ENCODE measurements around the gene EPPIN. TPM values are rescaled to one million over a fixed set of nuclear protein-coding genes. Genes with fewer than 3 reads are reported as not detected.
"Not testable (repeated sequence)": the region's sequence is repeated elsewhere in the genome, so short reads cannot be mapped to it uniquely, and the experiment has no call there.

EPPIN gene
- total RNA-seq, 1 donor from 2014 or later: not detected

DNA sequence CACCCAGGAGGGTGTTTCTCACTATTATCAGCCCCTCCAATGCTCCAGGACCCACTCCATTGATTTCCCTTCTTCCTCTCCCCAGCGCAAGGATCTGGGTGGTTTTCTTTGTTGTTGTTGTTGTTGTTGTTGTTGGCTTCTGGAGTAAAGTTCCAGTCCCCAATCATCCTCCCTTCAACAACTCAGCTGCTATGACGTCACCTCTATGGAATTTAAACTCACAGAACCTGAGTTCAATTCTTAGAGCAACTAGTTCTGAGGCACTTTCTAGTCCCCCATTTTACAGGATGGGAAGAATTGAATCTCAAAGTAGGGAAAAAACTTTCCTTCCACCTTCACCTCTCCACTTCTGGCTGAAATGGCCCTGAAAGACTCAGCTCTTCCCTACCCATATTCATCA lies 41.6 kb upstream of the EPPIN start:
- no peak for ATAC-seq

DNA sequence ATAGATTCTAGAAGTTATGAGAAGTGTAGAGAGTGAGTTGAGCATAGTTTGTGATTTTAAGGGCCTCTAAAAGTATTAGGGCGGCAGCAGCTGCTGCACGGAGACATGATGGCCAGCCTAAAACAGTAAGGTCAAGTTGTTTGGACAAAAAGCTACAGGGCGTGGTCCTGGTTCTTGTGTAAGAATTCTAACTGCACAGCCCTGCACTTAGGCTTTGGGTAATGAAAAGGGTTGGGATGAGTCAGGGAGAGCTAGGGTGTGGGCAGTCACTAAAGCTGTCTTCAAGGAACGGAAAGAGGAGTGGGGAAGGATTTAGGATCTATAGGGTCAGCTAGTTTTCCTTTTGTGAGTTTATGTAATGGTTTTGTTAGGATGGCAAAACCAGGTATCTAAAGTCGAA lies 38.8 kb upstream of the EPPIN start:
- DNase-seq; intact Hi-C loops (cut with DNase I); ATAC-seq; H3K4me3 ChIP-seq; H3K36me3 ChIP-seq; H3K27ac ChIP-seq; H3K4me1 ChIP-seq; H3K9me3 ChIP-seq; H3K27me3 ChIP-seq: not testable (repeated sequence)

More for the DNA sequence above, 41.6 kb upstream of the EPPIN start:
- no peak overlapping the region for H3K4me3 ChIP-seq
- TF ChIP-seq, protein P1, sequence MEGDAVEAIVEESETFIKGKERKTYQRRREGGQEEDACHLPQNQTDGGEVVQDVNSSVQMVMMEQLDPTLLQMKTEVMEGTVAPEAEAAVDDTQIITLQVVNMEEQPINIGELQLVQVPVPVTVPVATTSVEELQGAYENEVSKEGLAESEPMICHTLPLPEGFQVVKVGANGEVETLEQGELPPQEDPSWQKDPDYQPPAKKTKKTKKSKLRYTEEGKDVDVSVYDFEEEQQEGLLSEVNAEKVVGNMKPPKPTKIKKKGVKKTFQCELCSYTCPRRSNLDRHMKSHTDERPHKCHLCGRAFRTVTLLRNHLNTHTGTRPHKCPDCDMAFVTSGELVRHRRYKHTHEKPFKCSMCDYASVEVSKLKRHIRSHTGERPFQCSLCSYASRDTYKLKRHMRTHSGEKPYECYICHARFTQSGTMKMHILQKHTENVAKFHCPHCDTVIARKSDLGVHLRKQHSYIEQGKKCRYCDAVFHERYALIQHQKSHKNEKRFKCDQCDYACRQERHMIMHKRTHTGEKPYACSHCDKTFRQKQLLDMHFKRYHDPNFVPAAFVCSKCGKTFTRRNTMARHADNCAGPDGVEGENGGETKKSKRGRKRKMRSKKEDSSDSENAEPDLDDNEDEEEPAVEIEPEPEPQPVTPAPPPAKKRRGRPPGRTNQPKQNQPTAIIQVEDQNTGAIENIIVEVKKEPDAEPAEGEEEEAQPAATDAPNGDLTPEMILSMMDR (IDR thresholded peaks at IDR 0.05): no peak
- H3K27ac ChIP-seq: no peak overlapping the region
- no peaks in the 10 kb centered on the region for H3K27me3 ChIP-seq
- DNase-seq: no peak
- H3K4me1 ChIP-seq: no peaks in the 10 kb centered on the region
- H3K36me3 ChIP-seq: no peaks in the 10 kb centered on the region
- H3K9me3 ChIP-seq: no peaks in the 10 kb centered on the region
- intact Hi-C loops (cut with DNase I): no loop called here

DNA sequence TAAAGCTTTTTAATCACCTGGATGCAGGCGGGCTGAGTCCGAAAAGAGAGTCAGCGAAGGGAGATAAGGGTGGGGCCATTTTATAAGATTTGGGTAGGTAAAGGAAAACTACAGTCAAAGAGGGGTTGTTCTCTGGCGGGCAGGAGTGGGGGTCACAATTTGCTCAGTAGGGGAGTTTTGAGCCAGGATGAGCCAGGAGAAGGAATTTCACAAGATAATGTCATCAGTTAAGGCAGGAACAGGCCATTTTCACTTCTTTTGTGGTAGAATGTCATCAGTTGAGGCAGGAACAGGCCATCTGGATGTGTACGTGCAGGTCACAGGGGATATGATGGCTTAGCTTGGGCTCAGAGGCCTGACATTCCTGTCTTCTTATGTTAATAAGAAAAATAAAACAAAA lies 37.1 kb upstream of the EPPIN start:
- H3K4me3 ChIP-seq; H3K9me3 ChIP-seq; H3K36me3 ChIP-seq; H3K4me1 ChIP-seq; H3K27ac ChIP-seq; DNase-seq; intact Hi-C loops (cut with DNase I); ATAC-seq; H3K27me3 ChIP-seq: not testable (repeated sequence)

DNA sequence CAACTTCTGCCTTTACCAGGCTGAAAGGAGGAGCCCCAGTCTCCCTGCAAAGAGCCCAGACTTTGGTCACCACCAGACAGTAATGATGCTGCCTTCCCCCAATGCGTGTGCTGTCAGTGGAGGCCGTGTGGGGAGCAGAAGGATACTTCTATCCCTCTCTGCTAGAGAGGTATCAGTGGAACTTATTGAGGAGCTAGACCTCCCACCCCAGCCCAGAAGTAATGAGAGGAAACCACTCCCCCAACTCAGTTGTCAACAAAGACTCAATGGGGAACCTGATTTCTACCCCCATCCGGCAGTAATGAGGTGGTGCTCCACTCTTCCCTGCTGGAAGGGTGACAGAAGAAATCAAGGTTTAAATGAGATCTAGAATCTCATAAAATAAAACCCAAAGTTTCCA lies 36.3 kb upstream of the EPPIN start:
- intact Hi-C loops (cut with DNase I): no loop called here
- no peaks in the 10 kb centered on the region for H3K4me1 ChIP-seq
- DNase-seq (no peak), ATAC-seq (no peak)
- H3K36me3 ChIP-seq: no peaks in the 10 kb centered on the region
- peaks cover 3% of the 10 kb centered on the region for H3K27me3 ChIP-seq
- no peak overlapping the region for H3K27ac ChIP-seq
- TF ChIP-seq, protein P1 (IDR thresholded peaks at IDR 0.05): no peak
- no peak overlapping the region for H3K4me3 ChIP-seq
- no peaks in the 10 kb centered on the region for H3K9me3 ChIP-seq

DNA sequence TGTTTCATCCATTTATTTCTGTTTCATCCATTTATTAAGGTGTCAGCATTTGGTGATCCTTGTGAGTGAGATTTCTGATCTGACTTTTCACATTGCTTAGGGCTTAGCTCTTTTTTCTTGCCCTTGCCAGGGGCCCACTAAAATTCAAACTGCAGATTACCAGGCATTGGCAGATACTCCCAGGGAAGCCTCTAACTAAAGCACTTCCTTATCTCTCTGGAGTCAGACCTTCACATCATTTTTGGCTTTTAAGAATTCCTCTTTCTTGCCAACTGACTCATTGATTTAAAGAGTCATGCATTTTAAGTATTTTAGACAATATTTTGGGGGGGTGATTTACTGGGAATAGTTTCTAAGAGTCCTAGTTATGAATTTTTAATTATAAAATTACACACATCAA lies 34.5 kb upstream of the EPPIN start:
- TF ChIP-seq, protein P1 (IDR thresholded peaks at IDR 0.05): no peak
- Histone ChIP-seq H3K9me3 (no peaks in the 10 kb centered on the region), H3K4me1 (no peaks in the 10 kb centered on the region), H3K27ac (no peak overlapping the region), H3K36me3 (no peaks in the 10 kb centered on the region), H3K27me3 (peaks cover 3% of the 10 kb centered on the region), H3K4me3 (no peak overlapping the region)
- ATAC-seq (no peak), DNase-seq (no peak)
- intact Hi-C loops (cut with DNase I): no loop called here

DNA sequence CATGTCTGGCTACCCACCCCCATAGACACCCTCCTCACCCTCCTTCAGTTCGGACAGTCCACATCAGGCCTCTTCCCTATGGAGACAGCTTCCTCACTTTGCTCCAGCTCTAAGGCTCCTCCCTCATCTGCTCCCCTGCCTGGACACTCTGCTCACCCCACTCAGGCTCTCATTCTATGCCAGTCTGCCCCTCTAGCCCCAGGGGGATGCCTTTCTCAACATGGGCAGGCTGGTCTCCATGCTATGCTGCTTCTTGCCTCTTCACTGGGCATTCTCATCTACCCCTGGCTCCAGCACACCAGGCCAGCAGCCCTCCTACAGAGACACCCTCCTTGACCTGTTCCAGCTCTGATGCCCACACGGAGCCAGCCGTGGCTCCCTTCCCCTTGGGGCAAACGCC lies 32.0 kb upstream of the EPPIN start, which contains the start of gene WFDC8:
Gene WFDC8 (minus strand): TSS at position 101 of the 400 bp plus-strand sequence. CDS start 37 bp downstream, at position 64.
- DNase-seq (no peak), ATAC-seq (peak; percentile 32)
- Histone ChIP-seq H3K4me1 (no peaks in the 10 kb centered on the region), H3K27ac (no peak within 1 kb of the TSS), H3K4me3 (no peak within 1 kb of the TSS), H3K27me3 (peaks cover 3% of the 10 kb centered on the region), H3K36me3 (no peaks in the 10 kb centered on the region), H3K9me3 (no peaks in the 10 kb centered on the region)
- intact Hi-C loops (cut with DNase I): no loop called here
- TF ChIP-seq, protein P1 (IDR thresholded peaks at IDR 0.05): no peak

DNA sequence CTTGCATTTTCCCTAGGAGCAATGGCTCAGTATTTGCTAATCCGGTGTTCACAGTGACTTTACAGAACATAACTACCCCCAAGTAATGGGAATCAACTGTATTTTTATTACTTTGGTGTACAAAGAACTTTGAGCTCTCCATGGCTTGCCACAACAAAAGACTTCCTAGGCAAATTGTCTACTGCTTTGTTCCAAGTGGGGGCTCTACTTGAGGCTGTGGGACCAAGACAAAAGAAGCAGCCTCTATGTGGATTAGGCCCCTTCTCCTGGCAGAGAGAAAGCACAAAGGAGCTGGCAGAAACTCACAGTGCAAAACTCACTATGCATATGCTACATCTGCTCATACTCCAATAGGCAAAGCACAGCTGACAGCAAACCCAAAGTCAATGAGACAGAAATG lies 31.0 kb upstream of the EPPIN start:
- ATAC-seq (no peak), DNase-seq (no peak)
- Histone ChIP-seq H3K36me3 (no peaks in the 10 kb centered on the region), H3K4me1 (no peaks in the 10 kb centered on the region), H3K4me3 (no peak overlapping the region), H3K9me3 (no peaks in the 10 kb centered on the region), H3K27ac (no peak overlapping the region), H3K27me3 (peaks cover under 1% of the 10 kb centered on the region)
- TF ChIP-seq, protein P1 (IDR thresholded peaks at IDR 0.05): no peak
- intact Hi-C loops (cut with DNase I): no loop called here
